Tibial nerve (tissue), 4 donors: ENCODE results near the gene GRIK4. TPM values are rescaled to one million over a fixed set of nuclear protein-coding genes. Genes with fewer than 3 reads are reported as not detected.

Experiments used
- DNase-seq, 2 donors: peaks; one replicate each; pipeline ENCODE4 v3.0.0-alpha.2; 2019; ENCODE audit warnings: low spot score in 2 of 2
- H3K27ac ChIP-seq, 4 donors: fragments of 200-600 bp; sonication (generic) in 3 of 4; one replicate each; pipeline ENCODE4 v1.5.1; 2017 to 2019; ENCODE audit warnings: mild to moderate bottlenecking in 1 of 4
- H3K27me3 ChIP-seq, 2 donors: fragments of 200-600 bp; sonication (generic) in 1 of 2; one replicate each; pipeline versions ENCODE4 v1.5.1 to v1.6.0; 2017 to 2019
- H3K36me3 ChIP-seq, 3 donors: fragments of 200-600 bp; sonication (generic); one replicate each; pipeline ENCODE4 v1.5.1; 2018 to 2019
- H3K4me1 ChIP-seq, 4 donors: fragments of 200-600 bp; sonication (generic) in 3 of 4; one replicate each; pipeline ENCODE4 v1.5.1; 2017 to 2019
- H3K4me3 ChIP-seq, 4 donors: fragments of 200-600 bp; sonication (generic) in 3 of 4; one replicate each; pipeline ENCODE4 v1.5.1; 2017 to 2019; ENCODE audit warnings: mild to moderate bottlenecking in 1 of 4, moderate library complexity in 1 of 4
- H3K9me3 ChIP-seq, 4 donors: fragments of 200-600 bp; sonication (generic) in 3 of 4; one replicate each; pipeline ENCODE4 v1.5.1; 2017 to 2019
- EP300 ChIP-seq, 2 donors: sonication (generic); formaldehyde crosslinking; IDR thresholded peaks; one replicate each; pipeline ENCODE4 v1.6.1; 2017; ENCODE audit warnings: antibody characterized with exemption in 2 of 2, mild to moderate bottlenecking in 1 of 2
- POLR2A ChIP-seq, 2 donors: fragments of 450-650 bp; IDR thresholded peaks; one replicate each; pipeline ENCODE4 v1.6.1; 2017; ENCODE audit warnings: antibody characterized with exemption in 2 of 2, mild to moderate bottlenecking in 2 of 2, moderate library complexity in 2 of 2
- WGBS, 2 donors: methylation state at CpG; one replicate each; pipeline ENCODE4 v1.1.5; 2018; 5-methylcytosine and 5-hydroxymethylcytosine counted together
- total RNA-seq, 4 donors: library from RNA; depleted of rRNA; stranded (reverse); fragments of >200 nt; gene quantifications; one replicate each; pipeline ENCODE4 v1.1.0, GENCODE V29; 2016
- TF ChIP-seq, protein P1 (sequence below), 5 experiments: fragments of 200-600 bp in 3 of 5; fragments of 450-650 bp in 2 of 5; sonication (generic) in 3 of 5; IDR thresholded peaks; one replicate each; pipeline ENCODE4 v1.5.1; 2016 to 2019; ENCODE audit warnings: antibody characterized with exemption in 5 of 5, mild to moderate bottlenecking in 3 of 5, moderate library complexity in 2 of 5

Gene GRIK4
- total RNA-seq, 4 donors from 2014 or later: 0.22 to 0.98 TPM; not detected in 2

DNA sequence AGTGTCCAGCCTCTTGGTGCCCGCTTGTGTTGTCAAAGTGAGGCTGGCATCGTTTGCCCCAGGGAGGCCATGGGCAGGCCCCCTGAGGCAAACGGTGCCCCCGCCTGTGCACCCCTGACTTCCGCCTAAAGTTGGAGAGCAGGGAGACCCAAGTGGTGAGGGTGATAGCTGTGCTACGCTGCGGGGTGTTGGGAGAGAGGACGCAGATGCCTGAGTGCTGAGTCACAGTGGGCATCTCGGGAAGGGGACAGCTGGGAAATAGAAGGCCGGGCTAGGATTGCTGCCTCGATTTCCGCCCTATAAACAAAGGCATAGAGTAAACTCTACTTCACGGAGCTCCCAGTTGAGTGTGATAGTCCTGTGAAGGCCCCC lies 5.8 kb downstream of the GRIK4 start:
- DNase-seq: no peak
- Histone ChIP-seq H3K36me3 (no peaks in the 10 kb centered on the region), H3K27me3 (peaks cover 0 to 5% of the 10 kb centered on the region in 2 donors), H3K27ac (no peak overlapping the region), H3K4me1 (peaks cover 0 to 3% (median 0%) of the 10 kb centered on the region in 4 donors), H3K4me3 (no peak overlapping the region), H3K9me3 (no peaks in the 10 kb centered on the region)
- WGBS, 2 donors: 47 to 52% methylated on average over 11 to 13 of the region's 13 CpGs
- TF ChIP-seq POLR2A (IDR thresholded peaks at IDR 0.05) (no peak), EP300 (IDR thresholded peaks at IDR 0.05) (no peak)
- TF ChIP-seq, protein P1, sequence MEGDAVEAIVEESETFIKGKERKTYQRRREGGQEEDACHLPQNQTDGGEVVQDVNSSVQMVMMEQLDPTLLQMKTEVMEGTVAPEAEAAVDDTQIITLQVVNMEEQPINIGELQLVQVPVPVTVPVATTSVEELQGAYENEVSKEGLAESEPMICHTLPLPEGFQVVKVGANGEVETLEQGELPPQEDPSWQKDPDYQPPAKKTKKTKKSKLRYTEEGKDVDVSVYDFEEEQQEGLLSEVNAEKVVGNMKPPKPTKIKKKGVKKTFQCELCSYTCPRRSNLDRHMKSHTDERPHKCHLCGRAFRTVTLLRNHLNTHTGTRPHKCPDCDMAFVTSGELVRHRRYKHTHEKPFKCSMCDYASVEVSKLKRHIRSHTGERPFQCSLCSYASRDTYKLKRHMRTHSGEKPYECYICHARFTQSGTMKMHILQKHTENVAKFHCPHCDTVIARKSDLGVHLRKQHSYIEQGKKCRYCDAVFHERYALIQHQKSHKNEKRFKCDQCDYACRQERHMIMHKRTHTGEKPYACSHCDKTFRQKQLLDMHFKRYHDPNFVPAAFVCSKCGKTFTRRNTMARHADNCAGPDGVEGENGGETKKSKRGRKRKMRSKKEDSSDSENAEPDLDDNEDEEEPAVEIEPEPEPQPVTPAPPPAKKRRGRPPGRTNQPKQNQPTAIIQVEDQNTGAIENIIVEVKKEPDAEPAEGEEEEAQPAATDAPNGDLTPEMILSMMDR (IDR thresholded peaks at IDR 0.05): no peak

GRCh38 chr11:120517801-120518291 lies 6.3 kb downstream of the GRIK4 start:
- no peaks in the 10 kb centered on the region for H3K36me3 ChIP-seq
- DNase-seq: no peak
- H3K27me3 ChIP-seq: peaks cover 0 to under 1% of the 10 kb centered on the region in 2 donors
- no peak overlapping the region for H3K27ac ChIP-seq
- 73 to 86% methylated on average over 7 of the region's 7 CpGs for WGBS, 2 donors
- TF ChIP-seq EP300 (IDR thresholded peaks at IDR 0.05) (no peak), POLR2A (IDR thresholded peaks at IDR 0.05) (no peak)
- TF ChIP-seq, protein P1 (IDR thresholded peaks at IDR 0.05): no peak
- peaks cover 0 to 3% (median 0%) of the 10 kb centered on the region in 4 donors for H3K4me1 ChIP-seq
- no peak overlapping the region for H3K4me3 ChIP-seq
- no peaks in the 10 kb centered on the region for H3K9me3 ChIP-seq

DNA sequence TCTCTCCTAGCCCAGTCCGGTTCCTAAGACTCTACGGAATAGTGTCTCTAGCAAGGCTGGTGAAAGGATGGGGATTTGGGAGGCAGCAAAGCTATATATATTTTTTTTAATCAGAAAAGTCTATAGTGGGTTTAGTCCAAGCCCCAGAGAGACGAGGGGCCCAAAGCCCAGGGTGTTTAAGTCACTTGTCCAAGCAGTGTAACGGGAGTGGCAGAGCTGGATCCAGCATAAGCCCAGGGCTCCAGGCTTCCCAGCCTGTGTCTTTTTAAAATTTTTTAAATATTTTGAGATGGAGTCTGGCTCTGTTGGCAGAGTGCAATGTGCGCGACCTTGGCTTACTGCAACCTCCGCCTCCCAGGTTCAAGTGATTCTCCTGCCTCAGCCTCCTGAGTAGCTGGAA lies 6.8 kb downstream of the GRIK4 start:
- peaks cover 0 to 7% (median 0%) of the 10 kb centered on the region in 4 donors for H3K4me1 ChIP-seq
- H3K27me3 ChIP-seq: no peaks in the 10 kb centered on the region
- DNase-seq: no peak
- 95% methylated on average over 7 of the region's 7 CpGs for WGBS, 2 donors
- no peak for TF ChIP-seq POLR2A (IDR thresholded peaks at IDR 0.05)
- TF ChIP-seq EP300 (IDR thresholded peaks at IDR 0.05): no peak
- TF ChIP-seq, protein P1 (IDR thresholded peaks at IDR 0.05): no peak
- no peak overlapping the region for H3K4me3 ChIP-seq
- H3K9me3 ChIP-seq: no peaks in the 10 kb centered on the region
- no peaks in the 10 kb centered on the region for H3K36me3 ChIP-seq
- H3K27ac ChIP-seq: no peak overlapping the region

DNA sequence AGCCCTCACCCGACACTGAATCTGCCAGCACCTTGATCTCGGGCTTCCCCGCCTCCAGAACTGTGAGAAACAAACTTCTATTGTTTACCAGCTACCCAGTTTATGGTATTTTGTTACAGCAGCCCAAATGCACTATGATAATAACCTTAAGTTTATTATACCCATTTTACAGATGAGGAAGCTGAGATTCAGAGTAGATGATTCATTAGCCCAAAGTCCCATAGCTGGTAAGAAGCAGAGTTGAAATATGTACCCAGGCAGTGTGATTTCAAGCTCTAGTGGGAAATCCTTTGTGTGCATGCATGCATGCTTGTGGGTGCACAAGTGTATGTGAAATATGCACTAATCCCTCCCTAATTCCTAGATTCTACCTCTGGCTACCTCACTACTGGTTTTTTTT lies 7.9 kb downstream of the GRIK4 start:
- Histone ChIP-seq H3K9me3 (no peaks in the 10 kb centered on the region), H3K27me3 (no peaks in the 10 kb centered on the region), H3K4me3 (no peak overlapping the region), H3K4me1 (peaks cover 0 to 9% (median 0%) of the 10 kb centered on the region in 4 donors), H3K36me3 (no peaks in the 10 kb centered on the region), H3K27ac (no peak overlapping the region)
- TF ChIP-seq EP300 (IDR thresholded peaks at IDR 0.05) (no peak), POLR2A (IDR thresholded peaks at IDR 0.05) (no peak)
- DNase-seq: no peak
- WGBS, 2 donors: 90 to 91% methylated on average over 3 of the region's 3 CpGs

GRCh38 chr11:120520091-120520822 lies 8.7 kb downstream of the GRIK4 start:
- H3K36me3 ChIP-seq: no peaks in the 10 kb centered on the region
- 93 to 96% methylated on average over 16 of the region's 16 CpGs for whole genome bisulfite sequencing, 2 donors
- H3K9me3 ChIP-seq: no peaks in the 10 kb centered on the region
- H3K4me3 ChIP-seq: no peak overlapping the region
- DNase-seq: no peak
- H3K27me3 ChIP-seq: no peaks in the 10 kb centered on the region
- TF ChIP-seq, protein P1 (IDR thresholded peaks at IDR 0.05): no peak
- TF ChIP-seq POLR2A (IDR thresholded peaks at IDR 0.05): no peak
- TF ChIP-seq EP300 (IDR thresholded peaks at IDR 0.05): no peak
- no peak overlapping the region for H3K27ac ChIP-seq
- peaks cover 0 to 9% (median 0%) of the 10 kb centered on the region in 4 donors for H3K4me1 ChIP-seq
